ENCODE data around the gene PCNX2.

DNA sequence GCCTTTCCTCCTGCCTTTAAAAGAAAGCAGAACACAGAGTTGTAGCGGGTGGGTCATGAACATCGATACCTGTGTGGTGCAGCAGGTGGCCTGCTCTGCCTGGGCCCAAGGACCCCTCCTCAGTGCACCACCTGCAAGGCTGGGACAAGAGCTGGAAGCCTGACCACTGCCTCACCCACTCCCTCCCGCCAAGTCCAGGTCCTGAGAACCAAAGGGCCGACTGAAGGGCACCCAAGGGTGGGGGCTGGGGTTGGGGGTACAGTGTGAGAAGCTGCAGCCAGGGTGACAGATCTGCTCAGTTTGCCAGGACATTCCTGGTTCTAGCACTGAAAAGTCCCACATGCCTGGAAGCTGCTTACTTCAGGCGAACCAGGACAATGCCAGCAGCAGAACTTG is 309.0 kb downstream of the PCNX2 start:
- no peak for TF ChIP-seq EP300 (IDR thresholded peaks at IDR 0.05)
- no peak for TF ChIP-seq CTCF (IDR thresholded peaks at IDR 0.05)

Data from sigmoid colon (tissue), 4 donors.